OCI-LY1 (cell line): ENCODE results near the gene WDPCP.

Experiments used
- H2AFZ ChIP-seq: fragments of 200-600 bp; sonication (generic), shearing (Covaris generic); 2 replicates; pipeline ENCODE4 v1.6.0; 2014; ENCODE audit warnings: antibody characterized with exemption, mild to moderate bottlenecking, low read length
- H3F3A ChIP-seq: fragments of 200-600 bp; sonication (generic), shearing (Covaris generic); 2 replicates; pipeline ENCODE4 v1.6.0; 2014; ENCODE audit warnings: mild to moderate bottlenecking, antibody characterized with exemption, low read length, moderate library complexity; ENCODE audit not compliant: insufficient read depth
- H3K27ac ChIP-seq: fragments of 200-600 bp; sonication (generic); 2 replicates; pipeline ENCODE4 v1.5.1; 2014; ENCODE audit warnings: low read length, mixed run types, mild to moderate bottlenecking, low read depth; ENCODE audit not compliant: poor library complexity, severe bottlenecking
- H3K27me3 ChIP-seq: fragments of 200-600 bp; sonication (generic); 2 replicates; pipeline ENCODE4 v1.6.0; 2014; ENCODE audit warnings: antibody characterized with exemption, mild to moderate bottlenecking, low read length, moderate library complexity; ENCODE audit not compliant: insufficient read depth
- H3K36me3 ChIP-seq: fragments of 200-600 bp; sonication (generic); 2 replicates; pipeline ENCODE4 v1.6.1; 2014; ENCODE audit warnings: mild to moderate bottlenecking, antibody characterized with exemption, low read length, moderate library complexity, mixed read lengths; ENCODE audit not compliant: insufficient read depth
- H3K4me1 ChIP-seq: fragments of 200-600 bp; sonication (generic); 2 replicates; pipeline ENCODE4 v1.5.1; 2014; ENCODE audit warnings: mild to moderate bottlenecking, low read length, moderate library complexity; ENCODE audit not compliant: insufficient read depth, severe bottlenecking
- H3K4me2 ChIP-seq: fragments of 200-600 bp; sonication (generic), shearing (Covaris generic); 2 replicates; pipeline ENCODE4 v1.6.1; 2014; ENCODE audit warnings: low read length
- H3K4me3 ChIP-seq: fragments of 200-600 bp; sonication (generic); 2 replicates; pipeline ENCODE4 v1.5.1; 2014; ENCODE audit warnings: low read length, low read depth, mild to moderate bottlenecking, mixed read lengths; ENCODE audit not compliant: poor library complexity, severe bottlenecking
- H3K79me2 ChIP-seq: fragments of 200-600 bp; shearing (Covaris generic); 2 replicates; pipeline ENCODE4 v1.6.1; 2016; ENCODE audit warnings: mixed run types, low read length, mixed read lengths; ENCODE audit not compliant: insufficient read depth
- H3K9ac ChIP-seq: fragments of 200-600 bp; sonication (generic), shearing (Covaris generic); 2 replicates; pipeline ENCODE4 v1.6.1; 2014; ENCODE audit warnings: mild to moderate bottlenecking, low read length, mixed read lengths
- H3K9me2 ChIP-seq: fragments of 200-600 bp; sonication (generic), shearing (Covaris generic); 2 replicates; pipeline ENCODE4 v1.6.1; 2014; ENCODE audit warnings: low read depth, mild to moderate bottlenecking, low read length, mixed read lengths
- H3K9me3 ChIP-seq: fragments of 200-600 bp; shearing (Covaris generic); 2 replicates; pipeline ENCODE4 v1.6.1; 2014; ENCODE audit warnings: low read length, mixed read lengths
- H4K20me1 ChIP-seq: fragments of 200-600 bp; sonication (generic), shearing (Covaris generic); 2 replicates; pipeline ENCODE4 v1.6.0; 2016; ENCODE audit warnings: mild to moderate bottlenecking, low read length; ENCODE audit not compliant: insufficient read depth
- EZH2 ChIP-seq: fragments of 200-600 bp; sonication (generic), shearing (Covaris generic); IDR thresholded peaks from 2 replicates; pipeline ENCODE4 v1.8.0; 2017; ENCODE audit warnings: borderline replicate concordance, mixed run types, mild to moderate bottlenecking, antibody characterized with exemption, low read length, moderate library complexity, mixed read lengths
- TF ChIP-seq, protein P1 (sequence below): fragments of 200-600 bp; sonication (generic), shearing (Covaris generic); IDR thresholded peaks from 2 replicates; pipeline ENCODE4 v1.5.1; 2017; ENCODE audit warnings: mild to moderate bottlenecking, antibody characterized with exemption, low read length, moderate library complexity, mixed read lengths

WDPCP gene

DNA sequence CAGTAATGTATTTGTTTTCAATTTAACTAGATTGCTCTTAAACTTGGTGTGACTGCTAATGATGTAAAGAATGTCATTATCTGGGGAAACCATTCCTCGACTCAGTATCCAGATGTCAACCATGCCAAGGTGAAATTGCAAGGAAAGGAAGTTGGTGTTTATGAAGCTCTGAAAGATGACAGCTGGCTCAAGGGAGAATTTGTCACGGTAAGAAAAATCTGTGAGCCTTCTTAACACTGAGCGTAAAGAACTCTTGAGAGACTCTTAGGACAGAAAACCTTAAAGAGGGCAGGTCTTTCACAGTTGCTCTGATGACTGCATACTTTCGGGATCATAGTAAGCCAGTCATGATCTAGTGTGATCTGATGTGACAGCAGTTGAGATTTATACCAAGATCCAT is 16.4 kb upstream of the WDPCP start:
- TF ChIP-seq, protein P1, sequence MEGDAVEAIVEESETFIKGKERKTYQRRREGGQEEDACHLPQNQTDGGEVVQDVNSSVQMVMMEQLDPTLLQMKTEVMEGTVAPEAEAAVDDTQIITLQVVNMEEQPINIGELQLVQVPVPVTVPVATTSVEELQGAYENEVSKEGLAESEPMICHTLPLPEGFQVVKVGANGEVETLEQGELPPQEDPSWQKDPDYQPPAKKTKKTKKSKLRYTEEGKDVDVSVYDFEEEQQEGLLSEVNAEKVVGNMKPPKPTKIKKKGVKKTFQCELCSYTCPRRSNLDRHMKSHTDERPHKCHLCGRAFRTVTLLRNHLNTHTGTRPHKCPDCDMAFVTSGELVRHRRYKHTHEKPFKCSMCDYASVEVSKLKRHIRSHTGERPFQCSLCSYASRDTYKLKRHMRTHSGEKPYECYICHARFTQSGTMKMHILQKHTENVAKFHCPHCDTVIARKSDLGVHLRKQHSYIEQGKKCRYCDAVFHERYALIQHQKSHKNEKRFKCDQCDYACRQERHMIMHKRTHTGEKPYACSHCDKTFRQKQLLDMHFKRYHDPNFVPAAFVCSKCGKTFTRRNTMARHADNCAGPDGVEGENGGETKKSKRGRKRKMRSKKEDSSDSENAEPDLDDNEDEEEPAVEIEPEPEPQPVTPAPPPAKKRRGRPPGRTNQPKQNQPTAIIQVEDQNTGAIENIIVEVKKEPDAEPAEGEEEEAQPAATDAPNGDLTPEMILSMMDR: no peak
- no peak for TF ChIP-seq EZH2
- Histone ChIP-seq H3K9ac (no peak overlapping the region), H3K36me3 (peaks cover 85% of the 10 kb centered on the region), H3K79me2 (no peaks in the 10 kb centered on the region), H2AFZ (no peak overlapping the region), H3K9me2 (no peaks in the 10 kb centered on the region), H4K20me1 (no peaks in the 10 kb centered on the region), H3K4me3 (no peak overlapping the region), H3K27ac (no peak overlapping the region), H3K9me3 (no peaks in the 10 kb centered on the region), H3F3A (0 out of 2 replicates have a peak, but pooled peaks cover 8% of the 10 kb centered on the region), H3K4me1 (no peaks in the 10 kb centered on the region), H3K4me2 (no peak overlapping the region), H3K27me3 (no peaks in the 10 kb centered on the region)

GRCh38 chr2:63600881-63601460 is 12.7 kb upstream of the WDPCP start:
- Histone ChIP-seq H3K27ac (no peak overlapping the region), H3K79me2 (no peaks in the 10 kb centered on the region; the same call in 1 of the 2 replicates), H3K9me3 (no peaks in the 10 kb centered on the region), H3K4me2 (no peak overlapping the region), H3F3A (no peaks in the 10 kb centered on the region), H2AFZ (no peak overlapping the region), H3K36me3 (peaks cover 89% of the 10 kb centered on the region), H3K4me1 (no peaks in the 10 kb centered on the region), H3K27me3 (no peaks in the 10 kb centered on the region), H3K4me3 (no peak overlapping the region), H4K20me1 (no peaks in the 10 kb centered on the region), H3K9me2 (no peaks in the 10 kb centered on the region), H3K9ac (no peak overlapping the region)
- TF ChIP-seq EZH2: no peak

DNA sequence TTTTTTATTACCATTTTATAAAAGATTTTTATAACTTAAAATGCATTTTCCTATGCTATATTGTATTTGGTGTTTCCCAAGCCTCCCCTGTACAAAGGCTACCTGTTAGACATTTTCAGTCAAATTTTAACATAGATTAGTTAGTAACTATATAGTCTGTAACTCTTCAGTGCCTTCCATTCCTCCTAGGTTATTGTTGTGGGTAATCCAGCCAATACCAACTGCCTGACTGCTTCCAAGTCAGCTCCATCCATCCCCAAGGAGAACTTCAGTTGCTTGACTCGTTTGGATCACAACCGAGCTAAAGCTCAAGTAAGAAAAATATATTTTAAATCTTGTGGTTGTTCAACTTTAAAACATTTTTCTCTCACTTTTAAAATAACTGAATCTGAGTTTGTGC is 10.7 kb upstream of the WDPCP start:
- Histone ChIP-seq H3K9me3 (no peaks in the 10 kb centered on the region), H4K20me1 (no peaks in the 10 kb centered on the region), H3K9me2 (no peaks in the 10 kb centered on the region), H3K4me3 (no peak overlapping the region), H3K9ac (no peak overlapping the region), H3K27me3 (no peaks in the 10 kb centered on the region), H3K79me2 (peaks cover 13% of the 10 kb centered on the region), H3K4me2 (no peak overlapping the region), H3K4me1 (no peaks in the 10 kb centered on the region), H3K27ac (no peak overlapping the region), H2AFZ (no peak overlapping the region), H3K36me3 (peaks cover 89% of the 10 kb centered on the region), H3F3A (no peaks in the 10 kb centered on the region)
- TF ChIP-seq, protein P1: no peak
- TF ChIP-seq EZH2: no peak

- TF ChIP-seq, protein P1: no peak
- TF ChIP-seq EZH2: no peak
- Histone ChIP-seq H3K27me3 (no peaks in the 10 kb centered on the region), H3K27ac (no peak overlapping the region), H3K36me3 (peaks cover 80% of the 10 kb centered on the region), H3K4me1 (peaks cover 8% of the 10 kb centered on the region), H3K4me3 (no peak overlapping the region), H3K9ac (no peak overlapping the region), H3K9me2 (no peaks in the 10 kb centered on the region), H3K4me2 (no peak overlapping the region), H2AFZ (no peak overlapping the region), H4K20me1 (no peaks in the 10 kb centered on the region), H3F3A (no peaks in the 10 kb centered on the region), H3K9me3 (no peaks in the 10 kb centered on the region), H3K79me2 (peaks cover 39% of the 10 kb centered on the region)
Measured at GRCh38 chr2:63596401-63596883, 8.2 kb upstream of the WDPCP start.
